ENCODE data around the gene ZSWIM6.

DNA sequence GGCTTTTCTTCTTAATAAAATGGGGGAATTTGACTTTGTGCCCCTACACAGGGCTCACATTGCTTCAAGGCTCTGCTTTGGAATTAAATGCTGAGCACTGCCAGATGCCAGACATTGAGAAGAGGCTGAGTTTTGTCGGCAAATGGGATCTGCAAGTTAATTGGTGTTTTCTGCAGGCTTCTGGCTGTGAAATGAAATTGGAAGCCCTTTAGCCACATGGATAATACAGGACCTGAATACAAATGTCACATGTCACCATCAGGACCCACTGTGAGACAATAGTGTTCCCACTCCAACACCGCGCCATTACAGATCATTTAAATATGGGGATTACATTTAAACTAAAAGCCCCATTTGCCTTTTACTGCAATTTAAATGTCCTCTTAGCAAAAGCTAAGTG, 164.4 kb downstream of the ZSWIM6 start:
- no peak for TF ChIP-seq EZH2 (IDR thresholded peaks at IDR 0.05)
- no peak for TF ChIP-seq POLR2AphosphoS5 (IDR thresholded peaks at IDR 0.05; ENCODE audit: borderline replicate concordance, low read depth, low read length)

All from SK-N-MC (cell line).